PC-3 (cell line): Measurements from ENCODE around the gene JAZF1. TPM values are rescaled to one million over a fixed set of nuclear protein-coding genes. Genes with fewer than 3 reads are reported as not detected.

Experiments
- ATAC-seq: fragments of 200-7000 bp; cut with Tn5 transposase; 2 replicates; pipeline ENCODE4 v1.9.1; 2020; ENCODE audit warnings: mild to moderate bottlenecking, moderate library complexity
- BruUV-seq: library from RNA; stranded (reverse); fragments of 400-500 nt; replicated peaks from 2 replicates; lab custom pipeline; 2021; lab: Mats Ljungman, UMichigan
- CTCF ChIA-PET: fragments of 300-600 bp; sonication (Branson Sonifier 250); formaldehyde crosslinking; loops from one replicate; lab custom pipeline; 2022; ENCODE audit warnings: antibody characterized with exemption; lab: Charles Lee
- POLR2A ChIA-PET: fragments of 300-600 bp; sonication (Branson Sonifier 250); formaldehyde crosslinking; loops from one replicate; lab custom pipeline; 2022; ENCODE audit warnings: antibody characterized with exemption; ENCODE audit not compliant: unreplicated experiment; lab: Charles Lee
- DNase-seq: peaks from one replicate; pipeline ENCODE4 v3.0.0-alpha.2; 2015
- H2AFZ ChIP-seq: fragments of 300-600 bp; sonication (generic); 2 replicates; pipeline ENCODE4 v1.6.0; 2016; ENCODE audit warnings: antibody characterized with exemption, low read length
- H3F3A ChIP-seq: fragments of 300-600 bp; sonication (generic); one replicate; pipeline ENCODE4 v1.6.0; 2017; ENCODE audit warnings: antibody characterized with exemption, low read length, control low read depth, mild to moderate bottlenecking; ENCODE audit not compliant: unreplicated experiment
- H3K27ac ChIP-seq: fragments of 300-600 bp; sonication (generic); 2 replicates; pipeline ENCODE4 v1.5.1; 2016; ENCODE audit warnings: mild to moderate bottlenecking, low read length
- H3K27me3 ChIP-seq: fragments of 300-600 bp; sonication (generic); 2 replicates; pipeline ENCODE4 v1.6.1; 2016; ENCODE audit warnings: low read length, mixed read lengths
- H3K36me3 ChIP-seq: fragments of 300-600 bp; sonication (generic); 2 replicates; pipeline ENCODE4 v1.6.1; 2016; ENCODE audit warnings: low read depth, mixed run types, low read length, mixed read lengths
- H3K4me1 ChIP-seq: fragments of 300-600 bp; sonication (generic); 2 replicates; pipeline ENCODE4 v1.5.1; 2016; ENCODE audit warnings: low read length; ENCODE audit not compliant: insufficient read depth
- H3K4me2 ChIP-seq: fragments of 300-600 bp; sonication (generic); 2 replicates; pipeline ENCODE4 v1.6.0; 2016; ENCODE audit warnings: low read length
- H3K4me3 ChIP-seq: fragments of 300-600 bp; sonication (generic); 2 replicates; pipeline ENCODE4 v1.5.1; 2016; ENCODE audit warnings: mild to moderate bottlenecking, low read length, mixed read lengths
- H3K79me2 ChIP-seq: fragments of 300-600 bp; sonication (generic); 2 replicates; pipeline ENCODE4 v1.6.1; 2017; ENCODE audit warnings: low read length, mixed read lengths
- H3K9ac ChIP-seq: fragments of 300-600 bp; sonication (generic); 2 replicates; pipeline ENCODE4 v1.6.0; 2016; ENCODE audit warnings: mild to moderate bottlenecking, low read length
- H3K9me2 ChIP-seq: fragments of 300-600 bp; sonication (generic); replicated peaks from 2 replicates; pipeline ENCODE4 v1.6.1; 2016; ENCODE audit warnings: mixed run types, low read length, mixed read lengths
- H3K9me3 ChIP-seq: fragments of 300-600 bp; sonication (generic); 2 replicates; pipeline ENCODE4 v1.6.1; 2016; ENCODE audit warnings: low read length, mixed read lengths
- H4K20me1 ChIP-seq: fragments of 300-600 bp; sonication (generic); 2 replicates; pipeline ENCODE4 v1.6.1; 2016; ENCODE audit warnings: low read length, mixed read lengths
- EZH2 ChIP-seq: fragments of 300-600 bp; sonication (generic); IDR thresholded peaks from one replicate; pipeline ENCODE4 v1.6.1; 2017; ENCODE audit warnings: antibody characterized with exemption, mild to moderate bottlenecking, low read length; ENCODE audit not compliant: unreplicated experiment
- EZH2phosphoT487 ChIP-seq: fragments of 300-600 bp; sonication (generic); IDR thresholded peaks from 2 replicates; pipeline ENCODE4 v1.6.1; 2018; ENCODE audit warnings: mild to moderate bottlenecking, antibody characterized with exemption, low read length, borderline replicate concordance
- intact Hi-C: fragments of 100-400 bp; cut with micrococcal nuclease; formaldehyde crosslinking; loops from 2 replicates; pipeline ENCODE4 v1.9.0; 2023
- total RNA-seq: library from RNA; depleted of rRNA; stranded (reverse); fragments of >200 nt; gene quantifications from 2 replicates; pipeline ENCODE4 v1.2.3, GENCODE V29; 2014
- TF ChIP-seq, protein P1 (sequence below): fragments of 300-600 bp; sonication (generic); conservative IDR thresholded peaks from 2 replicates; pipeline ENCODE4 v1.5.1; 2017; ENCODE audit warnings: antibody characterized with exemption, low read depth, mild to moderate bottlenecking, low read length

JAZF1 gene
- total RNA-seq, 1 experiment from 2014 or later = 2.3 TPM

DNA sequence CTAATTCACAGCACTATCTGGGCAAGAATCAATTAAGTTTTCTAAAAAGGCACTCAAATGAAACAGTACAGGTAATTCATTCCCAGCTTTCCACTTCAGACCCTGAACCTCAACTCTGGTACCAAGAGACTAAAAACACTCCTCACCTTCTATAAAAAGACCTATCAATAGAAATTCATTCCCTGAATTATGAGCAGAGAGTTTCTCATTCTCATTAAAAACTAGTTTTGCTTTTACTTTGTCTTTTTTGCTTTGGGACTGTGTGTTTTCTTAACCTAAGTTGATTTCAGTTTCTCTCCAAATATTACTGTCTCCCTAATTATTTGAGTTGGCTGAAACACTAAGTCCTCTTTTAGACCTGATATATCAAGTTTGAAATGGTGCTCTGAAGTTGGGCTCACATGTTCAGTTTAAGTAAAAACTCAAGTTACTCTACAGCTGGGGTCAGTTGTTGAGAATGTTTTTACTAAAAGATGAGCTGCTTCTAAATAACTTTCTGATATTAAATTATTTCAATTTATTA, 189.5 kb downstream of the JAZF1 start:
- CTCF ChIA-PET = no interaction called here
- no peak for ATAC-seq

DNA sequence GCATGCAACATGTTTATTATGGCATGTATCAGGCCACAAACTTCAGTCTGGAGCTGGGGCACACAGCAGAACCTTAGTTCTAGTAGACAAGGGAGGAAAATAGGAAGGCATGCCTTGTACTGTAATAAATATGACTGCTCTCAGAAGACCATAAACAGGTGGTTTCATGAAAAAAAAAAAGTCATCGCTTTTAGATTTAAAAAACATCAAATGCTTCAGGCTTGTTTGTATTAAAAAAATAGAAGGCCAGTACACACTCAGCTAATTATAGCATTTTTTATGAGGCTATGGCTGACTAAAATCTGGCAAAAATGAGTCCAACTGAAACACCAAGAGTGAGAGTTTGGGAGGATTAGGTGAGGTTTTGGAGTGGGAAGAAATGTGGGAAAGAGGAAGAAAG, 204.1 kb downstream of the JAZF1 start:
- Histone ChIP-seq H3K4me1 (no peaks in the 10 kb centered on the region), H4K20me1 (no peaks in the 10 kb centered on the region), H3K79me2 (no peaks in the 10 kb centered on the region), H3K9ac (no peak overlapping the region), H3K27me3 (no peaks in the 10 kb centered on the region), H3K9me3 (no peaks in the 10 kb centered on the region), H2AFZ (no peak overlapping the region), H3K9me2 (no peaks in the 10 kb centered on the region), H3K4me3 (no peak overlapping the region), H3K4me2 (no peak overlapping the region), H3K36me3 (no peaks in the 10 kb centered on the region), H3K27ac (no peak overlapping the region), H3F3A (no peaks in the 10 kb centered on the region)
- ChIA-PET CTCF (no interaction called here), POLR2A (no interaction called here)
- intact Hi-C loops = no loop called here
- no peak for DNase-seq
- BruUV-seq = no TSS peak
- ATAC-seq = no peak
- TF ChIP-seq, protein P1, sequence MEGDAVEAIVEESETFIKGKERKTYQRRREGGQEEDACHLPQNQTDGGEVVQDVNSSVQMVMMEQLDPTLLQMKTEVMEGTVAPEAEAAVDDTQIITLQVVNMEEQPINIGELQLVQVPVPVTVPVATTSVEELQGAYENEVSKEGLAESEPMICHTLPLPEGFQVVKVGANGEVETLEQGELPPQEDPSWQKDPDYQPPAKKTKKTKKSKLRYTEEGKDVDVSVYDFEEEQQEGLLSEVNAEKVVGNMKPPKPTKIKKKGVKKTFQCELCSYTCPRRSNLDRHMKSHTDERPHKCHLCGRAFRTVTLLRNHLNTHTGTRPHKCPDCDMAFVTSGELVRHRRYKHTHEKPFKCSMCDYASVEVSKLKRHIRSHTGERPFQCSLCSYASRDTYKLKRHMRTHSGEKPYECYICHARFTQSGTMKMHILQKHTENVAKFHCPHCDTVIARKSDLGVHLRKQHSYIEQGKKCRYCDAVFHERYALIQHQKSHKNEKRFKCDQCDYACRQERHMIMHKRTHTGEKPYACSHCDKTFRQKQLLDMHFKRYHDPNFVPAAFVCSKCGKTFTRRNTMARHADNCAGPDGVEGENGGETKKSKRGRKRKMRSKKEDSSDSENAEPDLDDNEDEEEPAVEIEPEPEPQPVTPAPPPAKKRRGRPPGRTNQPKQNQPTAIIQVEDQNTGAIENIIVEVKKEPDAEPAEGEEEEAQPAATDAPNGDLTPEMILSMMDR = no peak
- no peak for TF ChIP-seq EZH2phosphoT487
- TF ChIP-seq EZH2 = no peak

More for the DNA sequence above, 189.5 kb downstream of the JAZF1 start:
- peaks cover 11% of the 10 kb centered on the region for H3K4me1 ChIP-seq
- H3K27ac ChIP-seq = no peak overlapping the region
- H3K9me3 ChIP-seq = no peaks in the 10 kb centered on the region
- H3K4me2 ChIP-seq = no peak overlapping the region
- no peaks in the 10 kb centered on the region for H3K79me2 ChIP-seq
- no TSS peak for BruUV-seq
- H3F3A ChIP-seq = no peaks in the 10 kb centered on the region
- H3K27me3 ChIP-seq = no peaks in the 10 kb centered on the region
- H3K36me3 ChIP-seq = no peaks in the 10 kb centered on the region
- H3K9me2 ChIP-seq = no peaks in the 10 kb centered on the region
- DNase-seq = no peak
- intact Hi-C loops = no loop called here
- no peak overlapping the region for H3K9ac ChIP-seq
- TF ChIP-seq EZH2phosphoT487 = no peak
- no peak for TF ChIP-seq EZH2
- H3K4me3 ChIP-seq = no peak overlapping the region
- H2AFZ ChIP-seq = no peak overlapping the region
- POLR2A ChIA-PET = no interaction called here
- no peaks in the 10 kb centered on the region for H4K20me1 ChIP-seq

DNA sequence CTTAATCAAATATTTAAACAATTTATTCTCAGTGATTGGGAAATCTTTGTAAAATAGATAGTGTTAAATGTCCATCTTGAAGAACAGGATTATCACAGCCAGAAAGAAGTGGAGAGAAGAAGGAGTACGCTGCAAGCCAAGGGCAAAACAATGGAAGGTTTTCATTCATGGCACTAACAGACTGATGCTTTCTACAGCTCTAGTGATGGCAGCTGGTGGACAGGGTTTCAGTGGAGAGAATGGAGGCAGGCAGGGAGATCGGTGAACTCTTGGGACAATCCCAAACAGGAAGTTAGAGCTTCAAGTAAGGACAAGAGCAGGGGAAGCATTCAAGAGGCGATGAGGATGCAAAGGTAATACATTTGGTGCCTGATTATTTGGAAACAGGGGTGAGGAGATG, 207.0 kb downstream of the JAZF1 start:
- Histone ChIP-seq H3K79me2 (no peaks in the 10 kb centered on the region), H3K4me3 (no peak overlapping the region), H3K4me2 (no peak overlapping the region), H3K9me3 (no peaks in the 10 kb centered on the region), H3K27me3 (no peaks in the 10 kb centered on the region), H3F3A (no peaks in the 10 kb centered on the region), H3K9me2 (no peaks in the 10 kb centered on the region), H3K36me3 (no peaks in the 10 kb centered on the region), H4K20me1 (no peaks in the 10 kb centered on the region), H2AFZ (no peak overlapping the region), H3K4me1 (no peaks in the 10 kb centered on the region), H3K27ac (no peak overlapping the region), H3K9ac (no peak overlapping the region)
- ChIA-PET CTCF (no interaction called here), POLR2A (interaction anchor here (0.6 kb wide), 1 partner anchor 123 kb away, joined by 3 read pairs; no protein-coding TSS in a partner anchor)
- no peak for DNase-seq
- TF ChIP-seq, protein P1 = no peak
- TF ChIP-seq EZH2phosphoT487 (no peak), EZH2 (no peak)
- no peak for ATAC-seq
- BruUV-seq = no TSS peak
- intact Hi-C loops = no loop called here
